Ovary (tissue), 9 donors: ENCODE data around the gene ENOX1. TPM values are rescaled to one million over a fixed set of nuclear protein-coding genes. Genes with fewer than 3 reads are reported as not detected.
A peak's percentile ranks its signal among the peaks of the same experiment; 100 is the strongest.

Experiments used
- DNase-seq, 5 donors: peaks; one replicate each; pipeline ENCODE4 v3.0.0-alpha.2; 2019 to 2020
- H3K27ac ChIP-seq, 2 donors: fragments of 200-600 bp; one replicate each; pipeline versions ENCODE4 v1.5.1 to v1.8.0; 2019 to 2022
- H3K27me3 ChIP-seq: fragments of 200-600 bp; one replicate; pipeline ENCODE4 v1.8.0; 2022
- H3K36me3 ChIP-seq: fragments of 200-600 bp; sonication (generic); one replicate; pipeline ENCODE4 v1.5.1; 2019
- H3K4me1 ChIP-seq: one replicate; pipeline ENCODE4 v1.8.1; 2013; ENCODE audit warnings: mild to moderate bottlenecking, moderate library complexity; ENCODE audit not compliant: insufficient read depth
- H3K4me3 ChIP-seq: fragments of 200-600 bp; sonication (generic); one replicate; pipeline ENCODE4 v1.5.1; 2017
- H3K9me3 ChIP-seq, 2 donors: fragments of 200-600 bp in 1 of 2; sonication (generic) in 1 of 2; one replicate each; pipeline versions ENCODE4 v1.5.1 to v1.8.1; 2013 to 2019; ENCODE audit warnings: mild to moderate bottlenecking in 1 of 2, moderate library complexity in 1 of 2
- EP300 ChIP-seq: sonication (generic); formaldehyde crosslinking; IDR thresholded peaks from one replicate; pipeline ENCODE4 v1.6.1; 2017; ENCODE audit warnings: antibody characterized with exemption
- POLR2A ChIP-seq: fragments of 450-650 bp; IDR thresholded peaks from one replicate; pipeline ENCODE4 v1.6.1; 2017; ENCODE audit warnings: antibody characterized with exemption, mild to moderate bottlenecking, moderate library complexity
- WGBS, 3 donors: extraction: QIAGEN DNeasy Blood & Tissue Kit in 1 of 3; methylation state at CpG; one replicate each; pipeline versions ENCODE4 v1.1.5 to v1.1.7; 2013 to 2017; 5-methylcytosine and 5-hydroxymethylcytosine counted together
- intact Hi-C, 4 donors: fragments of 100-400 bp; cut with DNase I; formaldehyde crosslinking; loops; one replicate each; pipeline versions ENCODE4 v1.11.0 to v1.15.1; 2022 to 2023
- polyA plus RNA-seq, 2 donors: library from polyadenylated mRNA; stranded (reverse); fragments of 200-250 nt in 1 of 2; fragments of 350-450 nt in 1 of 2; fragmentation: Illumina TruSeq in 1 of 2; extraction: RNeasy Lipid Tissue Mini Kit (QIAGEN cat#74804) in 1 of 2; gene quantifications; one replicate each; pipeline ENCODE4 v1.2.3, GENCODE V29; 2013 to 2014
- total RNA-seq, 7 donors: library from RNA; depleted of rRNA in 2 of 7; stranded (reverse); fragments of >200 nt in 2 of 7; fragmentation: NEBNext Ultra II Directional in 3 of 7; extraction: Animal tissue kit (Norgen Biotek cat#: 25700) in 3 of 7; gene quantifications; one replicate each; pipeline versions ENCODE4 v1.1.0 to v1.2.4, GENCODE V29; 2016 to 2023
- TF ChIP-seq, protein P1 (sequence below), 3 donors: fragments of 450-650 bp in 2 of 3; fragments of 200-600 bp in 1 of 3; IDR thresholded peaks; one replicate each; pipeline versions ENCODE4 v1.5.1 to v1.8.0; 2016 to 2022; ENCODE audit warnings: antibody characterized with exemption in 3 of 3, mild to moderate bottlenecking in 1 of 3
- donor health status: DM: no; HTN: no; CAD: no; lungs with moderate emphysema.
- donor health status: DM: no; HTN: no; CAD: no.
- donor health status: Bipolar disorder and iron deficiency.
- donor health status: DM: yes; HTN: yes; CAD: no.
- donor health status: DM: no; HTN: no; CAD: no.
- donor health status: DM: yes; HTN: yes; CAD: no.

The ENOX1 gene
- total and polyA plus RNA-seq, 9 donors = 3.6 to 17.5 (median 7.8) TPM

DNA sequence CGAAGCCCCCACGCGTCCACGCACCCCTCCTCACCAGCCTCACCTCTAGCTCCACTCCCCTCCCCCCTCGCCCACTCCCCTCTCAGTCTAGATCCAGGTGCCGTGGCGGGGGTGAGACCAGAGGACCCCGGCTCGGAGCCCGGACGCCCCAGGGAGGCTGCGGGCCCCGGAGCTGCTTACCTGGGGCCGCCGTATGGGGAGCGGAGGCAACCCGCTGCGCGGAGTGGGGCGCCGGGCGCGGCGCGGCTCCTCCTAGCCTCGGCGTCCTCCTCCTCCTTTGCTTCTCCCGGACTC is 353 bp downstream of the ENOX1 start:
- Histone ChIP-seq H3K9me3 (no peaks in the 10 kb centered on the region), H3K27me3 (no peaks in the 10 kb centered on the region), H3K4me3 (peak overlapping the region; percentile 85), H3K4me1 (no peaks in the 10 kb centered on the region), H3K36me3 (no peaks in the 10 kb centered on the region), H3K27ac (peak overlapping the region; percentile 42 to 73)
- 0 to 1% (median 1%) methylated on average over 4 to 28 of the region's 28 CpGs for WGBS, 3 donors
- no peak for DNase-seq
- TF ChIP-seq POLR2A (no peak), EP300 (no peak)
- TF ChIP-seq, protein P1, sequence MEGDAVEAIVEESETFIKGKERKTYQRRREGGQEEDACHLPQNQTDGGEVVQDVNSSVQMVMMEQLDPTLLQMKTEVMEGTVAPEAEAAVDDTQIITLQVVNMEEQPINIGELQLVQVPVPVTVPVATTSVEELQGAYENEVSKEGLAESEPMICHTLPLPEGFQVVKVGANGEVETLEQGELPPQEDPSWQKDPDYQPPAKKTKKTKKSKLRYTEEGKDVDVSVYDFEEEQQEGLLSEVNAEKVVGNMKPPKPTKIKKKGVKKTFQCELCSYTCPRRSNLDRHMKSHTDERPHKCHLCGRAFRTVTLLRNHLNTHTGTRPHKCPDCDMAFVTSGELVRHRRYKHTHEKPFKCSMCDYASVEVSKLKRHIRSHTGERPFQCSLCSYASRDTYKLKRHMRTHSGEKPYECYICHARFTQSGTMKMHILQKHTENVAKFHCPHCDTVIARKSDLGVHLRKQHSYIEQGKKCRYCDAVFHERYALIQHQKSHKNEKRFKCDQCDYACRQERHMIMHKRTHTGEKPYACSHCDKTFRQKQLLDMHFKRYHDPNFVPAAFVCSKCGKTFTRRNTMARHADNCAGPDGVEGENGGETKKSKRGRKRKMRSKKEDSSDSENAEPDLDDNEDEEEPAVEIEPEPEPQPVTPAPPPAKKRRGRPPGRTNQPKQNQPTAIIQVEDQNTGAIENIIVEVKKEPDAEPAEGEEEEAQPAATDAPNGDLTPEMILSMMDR (IDR thresholded peaks at IDR 0.05) = no peak
- intact Hi-C loops = loop anchor here in 2 of 4 donors (5.0 to 10.0 kb wide), 3 partner anchors 272 to 699 kb away; no protein-coding TSS in a partner anchor

DNA sequence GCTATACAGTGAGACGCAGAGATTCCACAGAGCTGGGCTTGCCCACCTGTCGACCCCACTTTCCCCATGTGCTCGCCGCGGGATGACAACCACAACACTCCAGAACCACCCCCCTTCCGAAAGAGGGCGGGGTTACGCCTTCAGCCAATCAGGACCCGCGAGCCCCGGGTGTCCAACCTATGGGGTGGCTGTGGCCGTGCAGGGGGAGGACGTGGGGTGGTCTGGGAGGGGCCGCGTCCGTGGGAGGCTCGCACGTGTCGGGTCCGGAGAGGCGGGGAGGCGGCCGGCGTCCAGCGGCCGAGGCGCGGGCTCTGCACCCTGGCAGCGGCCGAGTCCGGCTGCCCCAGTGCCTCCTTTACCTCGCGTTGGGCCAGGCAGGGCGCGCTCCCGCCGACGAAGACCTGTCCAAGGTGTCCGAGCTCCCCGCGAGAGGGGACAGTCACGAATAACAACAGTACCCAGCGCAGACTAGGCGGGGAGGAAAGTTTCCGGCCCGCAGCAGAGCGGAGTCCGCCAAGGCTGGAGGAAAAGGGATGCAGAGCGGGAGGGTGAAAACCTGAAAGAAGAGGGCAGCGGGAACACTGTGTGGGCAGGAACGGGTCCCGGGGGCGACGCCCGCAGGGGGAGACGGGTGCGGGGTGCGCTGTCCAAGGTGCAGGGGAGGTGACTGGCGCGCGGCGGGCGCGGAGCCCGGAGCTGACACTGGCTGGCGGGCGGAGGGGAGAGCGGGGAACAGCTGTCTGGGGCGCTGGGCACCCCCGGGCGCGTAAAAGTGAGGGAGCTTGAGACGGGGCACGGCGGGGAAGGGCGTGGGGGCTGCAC is 911 bp downstream of the ENOX1 start:
- H3K4me1 ChIP-seq = no peaks in the 10 kb centered on the region
- intact Hi-C loops = loop anchor here in 2 of 4 donors (5.0 to 10.0 kb wide), 3 partner anchors 271 to 699 kb away; no protein-coding TSS in a partner anchor
- H3K27me3 ChIP-seq = no peaks in the 10 kb centered on the region
- 0 to 2% (median 1%) methylated on average over 64 to 76 of the region's 76 CpGs for WGBS, 3 donors
- no peaks in the 10 kb centered on the region for H3K9me3 ChIP-seq
- peak; percentile 8 for TF ChIP-seq POLR2A
- TF ChIP-seq EP300 = no peak
- TF ChIP-seq, protein P1 (IDR thresholded peaks at IDR 0.05) = no peak
- peak; percentile 89 to 94 (median 92) for DNase-seq
- H3K27ac ChIP-seq = peak overlapping the region; percentile 42 to 73
- peak overlapping the region; percentile 85 for H3K4me3 ChIP-seq
- H3K36me3 ChIP-seq = no peaks in the 10 kb centered on the region

DNA sequence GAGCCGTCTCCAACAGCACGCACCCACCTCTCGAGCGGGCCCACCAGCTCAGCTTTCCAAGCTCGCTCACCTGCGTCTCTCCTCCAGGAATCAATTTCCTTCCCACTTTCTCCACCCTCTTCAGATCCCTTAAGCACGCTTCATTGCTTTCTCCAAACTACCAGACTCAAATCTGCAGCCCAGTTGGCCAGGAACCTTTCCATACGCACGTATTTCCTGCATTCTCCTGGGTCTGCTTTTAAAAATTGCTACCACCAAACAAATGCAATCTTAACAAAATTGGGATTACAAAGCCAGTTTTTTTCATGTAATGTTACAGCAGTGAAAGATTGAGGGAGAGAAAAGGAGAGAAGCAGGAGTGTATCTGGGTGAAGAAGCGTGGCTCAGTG is 1.5 kb downstream of the ENOX1 start:
- intact Hi-C loops = loop anchor here in 2 of 4 donors (5.0 to 10.0 kb wide), 3 partner anchors 270 to 698 kb away; no protein-coding TSS in a partner anchor
- WGBS, 3 donors = 31 to 36% (median 32%) methylated on average over 10 of the region's 10 CpGs

DNA sequence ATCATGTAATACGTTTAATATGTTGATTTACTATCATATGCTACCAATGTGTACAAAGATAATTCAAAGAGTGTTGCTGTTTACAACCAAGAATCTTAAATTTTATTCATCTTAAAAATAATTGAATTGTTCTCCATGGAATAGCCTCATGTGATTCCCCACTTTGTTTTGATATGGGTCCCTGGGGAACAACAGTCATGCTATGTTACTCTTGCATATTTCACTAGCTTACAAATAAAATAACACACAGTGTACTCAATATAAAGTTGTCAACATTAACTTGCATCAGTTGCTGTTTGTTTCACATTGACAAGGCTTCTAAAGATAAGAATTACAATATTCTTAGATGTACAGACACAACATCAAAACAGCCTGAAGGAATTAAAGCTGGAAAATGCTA is 2.3 kb downstream of the ENOX1 start:
- no peak overlapping the region for H3K4me3 ChIP-seq
- no peaks in the 10 kb centered on the region for H3K27me3 ChIP-seq
- no peaks in the 10 kb centered on the region for H3K36me3 ChIP-seq
- H3K4me1 ChIP-seq = no peaks in the 10 kb centered on the region
- 85 to 90% (median 88%) methylated on average over 1 of the region's 1 CpG for whole genome bisulfite sequencing, 3 donors
- TF ChIP-seq POLR2A = no peak
- no peak for TF ChIP-seq EP300
- TF ChIP-seq, protein P1 (IDR thresholded peaks at IDR 0.05) = no peak
- H3K9me3 ChIP-seq = no peaks in the 10 kb centered on the region
- H3K27ac ChIP-seq = no peak overlapping the region
- DNase-seq = no peak
- intact Hi-C loops = loop anchor here in 2 of 4 donors (10.0 kb wide), 2 partner anchors 270 to 480 kb away; no protein-coding TSS in a partner anchor

More for the DNA sequence above, 1.5 kb downstream of the ENOX1 start:
- no peaks in the 10 kb centered on the region for H3K27me3 ChIP-seq
- TF ChIP-seq EP300 (no peak), POLR2A (no peak)
- TF ChIP-seq, protein P1 (IDR thresholded peaks at IDR 0.05) = no peak
- H3K4me1 ChIP-seq = no peaks in the 10 kb centered on the region
- no peaks in the 10 kb centered on the region for H3K36me3 ChIP-seq
- H3K27ac ChIP-seq = peak overlapping the region in 1 of 2 donors; percentile 73
- peak overlapping the region; percentile 85 for H3K4me3 ChIP-seq
- H3K9me3 ChIP-seq = no peaks in the 10 kb centered on the region
- no peak for DNase-seq
